Endothelial cell of umbilical vein (primary cell): ENCODE data around the gene CNPY1. TPM values are rescaled to one million over a fixed set of nuclear protein-coding genes. Genes with fewer than 3 reads are reported as not detected.

Source experiments
- BruUV-seq: library from RNA; stranded (reverse); fragments of 400-500 nt; replicated peaks from 2 replicates; lab custom pipeline; 2021; lab: Mats Ljungman, UMichigan
- CTCF ChIA-PET: fragments of 300-600, 350-600 bp; sonication (Branson Sonifier 250); formaldehyde crosslinking; loops from one replicate; lab custom pipeline; 2021; ENCODE audit warnings: antibody characterized with exemption, inconsistent platforms; lab: Charles Lee
- POLR2A ChIA-PET: fragments of 300-600, 350-600 bp; sonication (Branson Sonifier 250); formaldehyde crosslinking; loops from one replicate; lab custom pipeline; 2021; ENCODE audit warnings: antibody characterized with exemption, inconsistent platforms; lab: Charles Lee
- DNase-seq: peaks from one replicate; pipeline ENCODE4 v3.0.0-alpha.2; 2011; ENCODE audit warnings: low read depth, low spot score
- FAIRE-seq: peaks from 2 replicates; lab custom pipeline; 2011; peaks lifted over from hg19 to GRCh38; lab: Jason Lieb, UNC
- H2AFZ ChIP-seq: 2 replicates; pipeline ENCODE4 v1.6.0; 2012; ENCODE audit warnings: low read depth, low read length, control low read depth, inconsistent platforms
- H3K27ac ChIP-seq: 2 replicates; pipeline ENCODE4 v1.5.1; 2011; ENCODE audit warnings: low read depth, mild to moderate bottlenecking, control low read depth, low read length, moderate library complexity; ENCODE audit not compliant: insufficient read depth
- H3K27me3 ChIP-seq, 2 experiments: 2 replicates each; pipeline versions ENCODE4 v1.6.0 to v1.6.1; 2011; ENCODE audit warnings: low read length in 2 of 2, mixed read lengths in 1 of 2; ENCODE audit not compliant: control insufficient read depth in 2 of 2, insufficient read depth in 2 of 2
- H3K36me3 ChIP-seq, 2 experiments: 2 replicates in 1 of 2; 3 replicates in 1 of 2; pipeline ENCODE4 v1.5.1; 2011; ENCODE audit warnings: low read length in 2 of 2, mild to moderate bottlenecking in 1 of 2, moderate library complexity in 1 of 2; ENCODE audit not compliant: control insufficient read depth in 2 of 2, insufficient read depth in 2 of 2; ENCODE audit errors: extremely low read depth in 1 of 2
- H3K4me1 ChIP-seq: 3 replicates; pipeline ENCODE4 v1.5.1; 2011; ENCODE audit warnings: mild to moderate bottlenecking, low read length; ENCODE audit not compliant: control insufficient read depth, insufficient read depth; ENCODE audit errors: extremely low read depth
- H3K4me2 ChIP-seq: 2 replicates; pipeline ENCODE4 v1.6.1; 2011; ENCODE audit warnings: low read length, control low read depth, mixed read lengths; ENCODE audit not compliant: insufficient read depth
- H3K4me3 ChIP-seq, 3 experiments: fragments of 200-600 bp in 1 of 3; sonication (generic), shearing (Covaris generic) in 1 of 3; replicated peaks in 1 of 3; 2 replicates each; pipeline ENCODE4 v1.5.1; 2011 to 2016; ENCODE audit warnings: control low read depth in 3 of 3, low read length in 3 of 3, mild to moderate bottlenecking in 2 of 3, inconsistent platforms in 1 of 3, low read depth in 1 of 3, moderate library complexity in 1 of 3; ENCODE audit not compliant: insufficient read depth in 1 of 3
- H3K79me2 ChIP-seq: 2 replicates; pipeline ENCODE4 v1.6.0; 2012; ENCODE audit warnings: low read length, inconsistent platforms; ENCODE audit not compliant: control insufficient read depth, insufficient read depth
- H3K9ac ChIP-seq: replicated peaks from 2 replicates; pipeline ENCODE3; 2011; ENCODE audit warnings: low read length, control low read depth; ENCODE audit not compliant: insufficient read depth; ENCODE audit errors: extremely low read depth
- H3K9me1 ChIP-seq: replicated peaks from 3 replicates; pipeline ENCODE4 v1.6.0; 2011; ENCODE audit warnings: mild to moderate bottlenecking, low read length; ENCODE audit not compliant: control insufficient read depth, insufficient read depth; ENCODE audit errors: extremely low read depth
- H3K9me3 ChIP-seq: replicated peaks from 2 replicates; pipeline ENCODE4 v1.5.1; 2012; ENCODE audit warnings: low read length, inconsistent platforms; ENCODE audit not compliant: control insufficient read depth, insufficient read depth
- H4K20me1 ChIP-seq: replicated peaks from 2 replicates; pipeline ENCODE3; 2011; ENCODE audit warnings: mild to moderate bottlenecking, low read length; ENCODE audit not compliant: control insufficient read depth, insufficient read depth; ENCODE audit errors: extremely low read depth
- GATA2 ChIP-seq: IDR thresholded peaks from 2 replicates; pipeline ENCODE4 v1.7.0; 2011; ENCODE audit warnings: low read depth, mild to moderate bottlenecking, moderate library complexity, mixed read lengths, low read length; ENCODE audit not compliant: insufficient read length, insufficient read depth
- JUN ChIP-seq: IDR thresholded peaks from 2 replicates; pipeline ENCODE4 v1.6.1; 2011; ENCODE audit warnings: borderline replicate concordance, low read depth; ENCODE audit not compliant: insufficient read length, insufficient read depth
- MYC ChIP-seq: IDR thresholded peaks from one replicate; pipeline ENCODE4 v1.6.1; 2011; ENCODE audit warnings: mild to moderate bottlenecking, low read depth, low read length
- POLR2AphosphoS5 ChIP-seq: IDR thresholded peaks from 2 replicates; pipeline ENCODE4 v1.6.1; 2012; ENCODE audit warnings: low read depth, mild to moderate bottlenecking, control low read depth, low read length, moderate library complexity; ENCODE audit not compliant: insufficient read depth
- dilution Hi-C: fragments of 300-500 bp; cut with MboI; formaldehyde crosslinking; loops from one replicate; pipeline ENCODE4 v1.15.0; 2019; ENCODE audit warnings: low sequenced_read_pairs; ENCODE audit not compliant: extremely low pct_ligation_motif_present
- intact Hi-C: fragments of 100-400 bp; cut with micrococcal nuclease; formaldehyde crosslinking; loops from one replicate; pipeline ENCODE4 v1.10.0; 2022
- polyA plus RNA-seq, 4 experiments: library from polyadenylated mRNA; depleted of rRNA in 3 of 4; stranded (reverse) in 3 of 4; unstranded in 1 of 4; fragments of >200 nt; gene quantifications; 2 replicates each; pipeline versions ENCODE4 v1.2.1 to v1.2.3, GENCODE V29; 2011 to 2012; ENCODE audit warnings: missing spikeins in 1 of 4
- total RNA-seq: library from RNA; stranded (reverse); gene quantifications from 2 replicates; pipeline ENCODE4 v1.2.3, GENCODE V29; 2021
- TF ChIP-seq, protein P1 (sequence below): IDR thresholded peaks from 2 replicates; pipeline ENCODE4 v1.6.1; 2011; ENCODE audit not compliant: insufficient read depth, insufficient read length
- TF ChIP-seq, protein P2 (sequence below), 2 donors: IDR thresholded peaks; 1 replicate in 1 of 2; 2 replicates in 1 of 2; pipeline ENCODE4 v1.5.1; 2011; ENCODE audit warnings: low read length in 2 of 2, mild to moderate bottlenecking in 2 of 2, moderate library complexity in 2 of 2, control low read depth in 1 of 2, inconsistent platforms in 1 of 2, low read depth in 1 of 2; ENCODE audit not compliant: insufficient read depth in 1 of 2; ENCODE audit errors: extremely low read depth in 1 of 2

Gene CNPY1
- total and polyA plus RNA-seq, 2 donors (not counting 3 experiments of a cell fraction or from before 2014, with no cell fraction given), result not detected

DNA sequence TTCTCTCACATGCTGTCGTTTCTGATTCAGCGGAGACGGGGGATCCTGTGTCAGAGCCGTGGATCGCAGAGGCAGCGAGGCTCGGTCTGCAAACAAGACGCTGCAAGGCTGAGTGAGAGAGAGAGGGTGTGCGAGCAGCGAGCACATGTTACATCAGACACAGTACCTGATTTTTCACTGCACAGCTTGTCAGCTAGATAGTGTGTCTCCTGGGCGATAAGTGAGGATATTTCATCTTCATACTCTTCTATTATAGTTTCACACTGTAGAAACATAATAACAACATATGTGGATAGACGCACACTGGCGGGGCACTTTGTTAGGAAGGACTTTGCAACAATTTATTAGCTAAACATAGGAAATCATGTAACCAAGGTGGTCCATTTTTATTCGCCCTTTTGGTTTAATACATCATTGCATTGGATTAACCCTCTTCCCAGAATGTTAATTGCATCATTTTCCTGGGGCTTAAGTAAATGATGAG lies 39.5 kb downstream of the CNPY1 start:
- Histone ChIP-seq H3K79me2 (no peaks in the 10 kb centered on the region), H3K9me3 (no peaks in the 10 kb centered on the region), H3K36me3 (no peaks in the 10 kb centered on the region), H3K4me1 (no peaks in the 10 kb centered on the region), H3K9me1 (no peaks in the 10 kb centered on the region), H3K4me2 (no peak overlapping the region), H4K20me1 (no peaks in the 10 kb centered on the region), H3K27me3 (peaks cover 52 to 88% of the 10 kb centered on the region in 2 experiments), H3K9ac (no peak overlapping the region), H2AFZ (no peak overlapping the region), H3K27ac (no peak overlapping the region), H3K4me3 (no peak overlapping the region)
- ChIA-PET CTCF (interaction anchor here (1.0 to 1.2 kb wide), 2 partner anchors 61 to 92 kb away, joined by 3 to 5 read pairs; no protein-coding TSS in a partner anchor), POLR2A (no interaction called here)
- TF ChIP-seq, protein P1, sequence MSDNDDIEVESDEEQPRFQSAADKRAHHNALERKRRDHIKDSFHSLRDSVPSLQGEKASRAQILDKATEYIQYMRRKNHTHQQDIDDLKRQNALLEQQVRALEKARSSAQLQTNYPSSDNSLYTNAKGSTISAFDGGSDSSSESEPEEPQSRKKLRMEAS, result no peak
- TF ChIP-seq GATA2, result no peak
- TF ChIP-seq MYC, result no peak
- TF ChIP-seq POLR2AphosphoS5, result no peak
- TF ChIP-seq, protein P2, sequence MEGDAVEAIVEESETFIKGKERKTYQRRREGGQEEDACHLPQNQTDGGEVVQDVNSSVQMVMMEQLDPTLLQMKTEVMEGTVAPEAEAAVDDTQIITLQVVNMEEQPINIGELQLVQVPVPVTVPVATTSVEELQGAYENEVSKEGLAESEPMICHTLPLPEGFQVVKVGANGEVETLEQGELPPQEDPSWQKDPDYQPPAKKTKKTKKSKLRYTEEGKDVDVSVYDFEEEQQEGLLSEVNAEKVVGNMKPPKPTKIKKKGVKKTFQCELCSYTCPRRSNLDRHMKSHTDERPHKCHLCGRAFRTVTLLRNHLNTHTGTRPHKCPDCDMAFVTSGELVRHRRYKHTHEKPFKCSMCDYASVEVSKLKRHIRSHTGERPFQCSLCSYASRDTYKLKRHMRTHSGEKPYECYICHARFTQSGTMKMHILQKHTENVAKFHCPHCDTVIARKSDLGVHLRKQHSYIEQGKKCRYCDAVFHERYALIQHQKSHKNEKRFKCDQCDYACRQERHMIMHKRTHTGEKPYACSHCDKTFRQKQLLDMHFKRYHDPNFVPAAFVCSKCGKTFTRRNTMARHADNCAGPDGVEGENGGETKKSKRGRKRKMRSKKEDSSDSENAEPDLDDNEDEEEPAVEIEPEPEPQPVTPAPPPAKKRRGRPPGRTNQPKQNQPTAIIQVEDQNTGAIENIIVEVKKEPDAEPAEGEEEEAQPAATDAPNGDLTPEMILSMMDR (IDR thresholded peaks at IDR 0.05; ENCODE audit: extremely low read depth in 1 of 2, insufficient read depth in 1 of 2, low read depth in 1 of 2, low read length in 2 of 2), result no peak
- TF ChIP-seq JUN, result no peak
- no peak for DNase-seq
- dilution Hi-C loops (no loop called here), intact Hi-C loops (no loop called here)
- no TSS peak for BruUV-seq
- FAIRE-seq, result no peak
